ENCODE measurements around the gene ZDHHC24.
"Not testable (repeated sequence)": the region's sequence is repeated elsewhere in the genome, so short reads cannot be mapped to it uniquely, and the experiment has no call there.

ZDHHC24 gene, protein sequence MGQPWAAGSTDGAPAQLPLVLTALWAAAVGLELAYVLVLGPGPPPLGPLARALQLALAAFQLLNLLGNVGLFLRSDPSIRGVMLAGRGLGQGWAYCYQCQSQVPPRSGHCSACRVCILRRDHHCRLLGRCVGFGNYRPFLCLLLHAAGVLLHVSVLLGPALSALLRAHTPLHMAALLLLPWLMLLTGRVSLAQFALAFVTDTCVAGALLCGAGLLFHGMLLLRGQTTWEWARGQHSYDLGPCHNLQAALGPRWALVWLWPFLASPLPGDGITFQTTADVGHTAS

DNA sequence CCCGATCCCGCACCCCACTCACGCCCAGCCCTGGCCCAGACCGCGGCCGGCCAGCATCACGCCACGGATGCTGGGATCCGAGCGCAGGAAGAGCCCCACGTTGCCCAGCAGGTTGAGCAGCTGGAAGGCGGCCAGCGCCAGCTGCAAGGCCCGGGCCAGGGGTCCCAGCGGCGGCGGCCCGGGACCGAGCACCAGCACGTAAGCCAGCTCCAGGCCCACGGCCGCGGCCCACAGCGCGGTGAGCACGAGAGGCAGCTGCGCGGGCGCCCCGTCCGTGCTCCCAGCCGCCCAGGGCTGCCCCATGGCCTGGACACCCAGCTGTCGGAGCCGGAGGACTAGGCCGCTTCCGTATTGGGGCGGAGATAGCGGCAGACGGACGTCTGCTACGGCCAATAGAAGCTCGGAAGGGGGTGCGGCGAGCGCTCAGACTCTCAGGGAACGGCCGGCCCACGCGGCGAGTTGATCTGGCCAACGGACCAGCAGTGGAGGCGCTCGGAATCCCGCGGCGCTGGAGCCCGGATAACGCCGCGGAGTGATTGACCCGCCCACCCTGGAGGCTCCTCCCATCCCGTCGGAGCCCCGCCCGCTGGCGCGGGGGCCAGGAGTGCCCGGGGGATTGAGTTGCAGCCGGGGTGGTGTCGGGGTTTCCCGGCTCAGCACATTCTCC is at the start of gene ZDHHC24:
TSS of gene ZDHHC24 (minus strand) at position 348 of the 667 bp plus-strand sequence. CDS start at position 303, 45 bp downstream.
- peak; percentile 32 to 65 for DNase-seq (ENCODE audit: extremely low read depth in 1 of 2, low read depth in 1 of 2)

- DNase-seq (ENCODE audit: extremely low read depth in 1 of 2, low read depth in 1 of 2): no peak
Measured at GRCh38 chr11:66595245-66595904, 49.5 kb upstream of the ZDHHC24 start.

DNA sequence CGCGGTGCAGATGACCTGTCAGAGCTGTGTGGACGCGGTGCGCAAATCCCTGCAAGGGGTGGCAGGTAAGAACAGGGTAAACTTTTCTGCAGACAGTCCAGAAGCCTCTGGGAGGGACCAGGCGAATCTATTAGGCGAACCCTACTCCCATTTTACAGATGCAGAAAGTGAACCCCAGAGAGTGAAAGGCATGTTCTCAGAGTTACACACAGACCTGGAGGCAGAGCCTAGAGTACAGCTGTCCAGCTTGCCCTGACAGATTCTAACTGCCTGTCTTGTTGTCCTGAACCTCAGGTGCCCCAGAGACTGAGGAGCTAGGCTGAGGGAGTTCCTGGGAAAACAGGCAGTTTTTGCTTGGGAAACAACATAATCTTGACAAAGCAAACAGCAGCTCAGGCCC is 47.8 kb upstream of the ZDHHC24 start:
- DNase-seq (ENCODE audit: extremely low read depth in 1 of 2, low read depth in 1 of 2): no peak

- no peak for DNase-seq (ENCODE audit: extremely low read depth in 1 of 2, low read depth in 1 of 2)
Measured at GRCh38 chr11:66593303-66593635, 47.4 kb upstream of the ZDHHC24 start.

- peak; percentile 98 to 99 for DNase-seq (ENCODE audit: extremely low read depth in 1 of 2, low read depth in 1 of 2)
Measured at GRCh38 chr11:66592457-66593302, 46.8 kb upstream of the ZDHHC24 start, which contains the start of the genes CCDC87 and CCS. Gene CCDC87, minus strand, starts transcription at chr11:66593063. Its CDS starts 48 bp downstream, at chr11:66593015. Gene CCS, plus strand, starts transcription at chr11:66593185. Its CDS starts 77 bp downstream, at chr11:66593262.

- no peak for DNase-seq (ENCODE audit: extremely low read depth in 1 of 2, low read depth in 1 of 2)
Measured at GRCh38 chr11:66591175-66591574, 45.3 kb upstream of the ZDHHC24 start.

DNA sequence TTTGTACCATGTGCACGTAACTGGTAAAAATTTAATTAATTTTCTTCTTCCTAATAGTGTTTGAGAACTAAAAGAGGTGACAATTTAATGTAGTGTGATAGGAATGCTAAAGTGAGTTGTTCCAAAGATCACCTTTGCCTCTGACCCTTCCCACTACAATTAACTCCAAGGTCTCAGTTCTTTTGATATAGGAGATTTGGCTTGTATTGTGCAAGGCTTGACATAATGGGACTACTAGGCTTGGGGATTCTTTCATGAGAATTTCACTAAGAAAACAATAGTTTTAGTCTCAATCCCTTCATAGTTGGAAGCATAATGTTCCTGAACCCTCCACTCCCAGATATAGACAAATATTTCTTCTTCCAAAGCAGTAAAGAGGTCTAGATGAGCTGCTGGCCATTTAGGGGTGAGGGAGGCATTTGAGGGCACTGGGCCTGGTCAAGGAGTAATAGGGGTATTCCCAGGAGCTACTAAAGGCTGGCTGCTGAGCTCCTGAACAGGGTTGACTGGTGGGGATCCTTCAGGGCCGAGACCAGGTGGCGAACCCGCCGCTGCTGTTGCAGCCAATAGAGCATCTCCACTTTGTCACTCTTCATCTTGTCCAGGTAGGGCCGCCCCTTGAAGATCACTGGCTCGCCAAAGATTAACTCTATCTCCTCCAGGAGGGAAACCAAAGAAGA is 44.3 kb upstream of the ZDHHC24 start:
- DNase-seq (ENCODE audit: extremely low read depth in 1 of 2, low read depth in 1 of 2): no peak

DNA sequence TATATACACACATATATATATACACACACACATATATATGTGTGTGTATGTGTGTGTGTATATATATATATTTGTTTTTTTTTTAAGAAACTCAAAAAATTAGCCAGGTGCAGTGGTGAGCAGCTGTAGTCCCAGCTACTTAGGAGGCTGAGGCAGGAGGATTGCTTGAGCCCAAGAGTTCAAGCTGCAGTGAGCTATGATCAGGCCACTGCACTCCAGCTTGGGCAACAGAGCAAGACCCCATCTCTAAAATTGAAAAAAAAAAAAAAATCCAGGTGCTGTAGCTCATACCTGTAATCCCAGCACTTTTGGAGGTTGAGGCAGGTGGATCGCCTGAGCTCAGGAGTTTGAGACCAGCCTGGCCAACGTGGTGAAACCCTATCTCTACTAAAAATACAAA is 43.5 kb upstream of the ZDHHC24 start:
- not testable (repeated sequence) for DNase-seq (ENCODE audit: extremely low read depth in 1 of 2, low read depth in 1 of 2)

DNA sequence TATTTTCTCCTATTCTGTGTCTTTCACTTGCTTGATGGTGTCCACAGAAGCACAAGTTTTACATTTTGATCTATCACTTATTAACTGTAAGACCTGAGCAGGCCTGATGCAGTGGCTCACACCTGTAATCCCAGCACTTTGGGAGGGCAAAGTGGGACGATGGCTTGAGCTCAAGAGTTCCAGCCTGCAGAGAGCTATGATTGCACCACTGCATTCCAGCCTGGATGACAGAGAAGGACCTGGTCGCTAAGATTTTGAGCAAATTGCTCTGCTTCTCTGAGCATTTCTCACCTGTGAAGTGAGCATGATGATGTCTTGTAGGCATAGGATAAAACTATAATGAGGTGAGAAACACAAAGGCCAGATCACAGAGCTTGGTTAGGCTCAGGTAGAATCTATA is 40.3 kb upstream of the ZDHHC24 start:
- DNase-seq (ENCODE audit: extremely low read depth in 1 of 2, low read depth in 1 of 2): no peak

DNA sequence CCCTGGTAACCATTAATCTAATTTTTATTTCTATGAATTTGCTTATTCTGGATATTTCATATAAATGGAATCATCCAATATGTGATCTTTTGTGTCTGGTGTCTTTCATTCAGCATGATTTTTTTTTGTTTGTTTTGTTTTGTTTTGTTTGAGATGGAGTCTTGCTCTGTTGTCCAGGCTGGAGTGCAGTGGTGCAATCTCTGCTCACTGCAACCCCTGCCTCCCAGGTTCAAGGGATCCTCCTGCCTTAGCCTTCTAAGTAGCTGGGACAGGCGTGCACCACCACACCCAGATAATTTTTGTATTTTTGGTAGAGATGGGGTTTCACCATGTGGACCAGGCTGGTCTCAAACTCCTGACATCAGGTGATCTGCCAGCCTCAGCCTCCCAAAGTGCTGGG is 39.6 kb upstream of the ZDHHC24 start:
- DNase-seq (ENCODE audit: extremely low read depth in 1 of 2, low read depth in 1 of 2): not testable (repeated sequence)

DNA sequence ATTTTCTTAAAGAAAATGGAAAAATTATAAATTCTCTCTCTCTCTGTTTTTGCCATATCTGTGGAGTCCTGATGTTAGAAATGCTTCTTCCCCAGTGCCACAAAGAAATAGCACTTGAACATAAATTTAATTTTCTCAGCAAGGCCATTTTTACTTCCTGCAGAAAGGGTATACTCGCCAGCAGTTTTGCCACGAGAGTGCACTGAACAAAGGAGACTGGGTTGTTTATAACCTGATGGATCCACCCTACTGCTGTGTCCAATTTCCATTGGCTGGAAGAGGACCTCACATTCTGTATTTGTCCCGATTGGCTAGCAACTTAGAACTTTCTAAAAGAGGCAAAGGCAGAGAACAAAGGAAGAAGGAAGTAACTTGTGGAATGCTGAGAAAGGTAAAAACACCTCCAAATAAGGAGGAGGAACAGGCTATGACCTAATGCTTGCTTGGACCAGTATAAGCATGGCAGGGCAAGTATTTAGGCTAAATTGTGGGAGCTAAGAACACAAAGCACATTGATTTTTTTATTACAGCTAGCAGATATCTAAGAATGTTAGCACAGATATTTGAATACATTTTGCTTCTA is 36.8 kb upstream of the ZDHHC24 start:
- not testable (repeated sequence) for DNase-seq (ENCODE audit: extremely low read depth in 1 of 2, low read depth in 1 of 2)

- DNase-seq (ENCODE audit: extremely low read depth in 1 of 2, low read depth in 1 of 2): no peak
Measured at GRCh38 chr11:66581261-66581660, 35.4 kb upstream of the ZDHHC24 start.

- DNase-seq (ENCODE audit: extremely low read depth in 1 of 2, low read depth in 1 of 2): no peak
Measured at GRCh38 chr11:66580803-66581202, 35.0 kb upstream of the ZDHHC24 start.

- DNase-seq (ENCODE audit: extremely low read depth in 1 of 2, low read depth in 1 of 2): peak; percentile 63 to 71
Measured at GRCh38 chr11:66579017-66579606, 33.3 kb upstream of the ZDHHC24 start.

- DNase-seq (ENCODE audit: extremely low read depth in 1 of 2, low read depth in 1 of 2): no peak
Measured at GRCh38 chr11:66570850-66571180, 25.0 kb upstream of the ZDHHC24 start.

GRCh38 chr11:66570079-66570849 is 24.4 kb upstream of the ZDHHC24 start:
- no peak for DNase-seq (ENCODE audit: extremely low read depth in 1 of 2, low read depth in 1 of 2)

GRCh38 chr11:66569076-66569475 is 23.2 kb upstream of the ZDHHC24 start:
- DNase-seq (ENCODE audit: extremely low read depth in 1 of 2, low read depth in 1 of 2): no peak

DNA sequence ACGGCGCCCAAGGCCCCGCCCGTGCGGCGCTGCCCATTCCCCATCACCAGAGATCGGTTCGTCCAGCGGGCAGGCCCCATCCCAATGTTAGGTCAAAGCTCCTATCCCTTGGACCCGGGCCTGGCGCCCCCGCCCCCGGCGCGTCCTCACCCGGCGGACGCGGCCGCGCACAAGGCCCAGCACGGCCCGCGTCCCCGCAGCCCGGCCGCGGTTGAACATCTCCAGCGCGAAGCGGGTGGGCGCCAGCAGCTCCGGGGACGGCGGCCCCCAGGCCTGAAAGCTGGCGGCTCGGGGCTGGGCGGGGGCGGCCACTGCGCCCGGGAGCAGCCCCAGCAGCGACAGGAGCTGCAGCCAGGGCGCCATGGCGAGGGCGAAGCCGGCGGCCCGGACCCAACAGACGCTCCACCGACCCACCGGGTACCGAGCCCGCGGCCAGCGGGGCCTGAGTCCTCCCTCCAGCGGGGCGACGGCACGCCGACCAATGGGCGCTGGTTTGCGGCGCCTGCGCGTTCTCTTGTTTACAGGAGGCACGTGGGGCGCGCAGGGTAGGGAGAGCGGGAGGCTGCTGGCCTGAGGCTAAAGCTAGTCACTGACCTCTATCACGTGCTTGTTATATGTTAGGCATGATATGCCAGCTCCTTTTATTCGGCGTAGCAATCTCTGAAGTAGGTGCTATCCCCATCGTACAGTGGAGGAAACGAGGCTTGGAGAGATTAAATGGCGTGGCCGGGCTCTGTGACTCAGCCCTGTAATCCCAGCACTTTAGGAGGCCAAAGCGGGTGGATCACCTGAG is 22.5 kb upstream of the ZDHHC24 start, which contains the start of gene CTSF:
TSS of gene CTSF (minus strand) at position 483 of the 793 bp plus-strand sequence. CDS start at position 363, 120 bp downstream.
- peak; percentile 44 to 57 for DNase-seq (ENCODE audit: extremely low read depth in 1 of 2, low read depth in 1 of 2)
